GM12878 (cell line): ENCODE measurements around the gene DNAJB5.

ENCODE experiments used
- BCL11A ChIP-seq: IDR thresholded peaks from 2 replicates; pipeline ENCODE4 v1.6.1; 2011; ENCODE audit warnings: low read depth, low read length
- BRCA1 ChIP-seq: IDR thresholded peaks from 2 replicates; pipeline ENCODE4 v1.6.1; 2011; ENCODE audit warnings: low read depth, low read length, improper control_type of control experiment
- CREB1 ChIP-seq: IDR thresholded peaks from 2 replicates; pipeline ENCODE4 v1.6.1; 2012; ENCODE audit warnings: low read depth, mild to moderate bottlenecking, inconsistent platforms
- CTCF ChIP-seq, 3 experiments: IDR thresholded peaks in 2 of 3; conservative IDR thresholded peaks in 1 of 3; 2 replicates each; pipeline ENCODE4 v1.5.1; 2011; ENCODE audit warnings: low read depth in 3 of 3, low read length in 3 of 3, mild to moderate bottlenecking in 3 of 3, control low read depth in 2 of 3, moderate library complexity in 2 of 3, inconsistent platforms in 1 of 3, mixed read lengths in 1 of 3; ENCODE audit not compliant: control insufficient read depth in 2 of 3, insufficient read depth in 1 of 3; ENCODE audit errors: extremely low read depth in 1 of 3
- EP300 ChIP-seq, 2 experiments: fragments of 150-350 bp in 1 of 2; IDR thresholded peaks; 2 replicates each; pipeline ENCODE4 v1.6.1; 2011 to 2012; ENCODE audit warnings: low read depth in 2 of 2, low read length in 2 of 2, borderline replicate concordance in 1 of 2, improper control_type of control experiment in 1 of 2, inconsistent platforms in 1 of 2; ENCODE audit not compliant: control insufficient read depth in 1 of 2
- MYC ChIP-seq: IDR thresholded peaks from 2 replicates; pipeline ENCODE4 v1.6.1; 2011; ENCODE audit warnings: mild to moderate bottlenecking, low read length, moderate library complexity, inconsistent platforms; ENCODE audit not compliant: insufficient read depth, insufficient replicate concordance, insufficient read length, severe bottlenecking
- NRF1 ChIP-seq: conservative IDR thresholded peaks from 2 replicates; pipeline ENCODE4 v1.6.1; 2011; ENCODE audit warnings: mild to moderate bottlenecking, low read depth, low read length, improper control_type of control experiment
- POLR2A ChIP-seq: IDR thresholded peaks from 2 replicates; pipeline ENCODE4 v1.6.1; 2011; ENCODE audit warnings: low read depth, mild to moderate bottlenecking, low read length

- TF ChIP-seq EP300 (IDR thresholded peaks at IDR 0.05; ENCODE audit: borderline replicate concordance in 1 of 2, control insufficient read depth in 1 of 2, low read depth in 2 of 2, low read length in 2 of 2) (no peak), BRCA1 (no peak), CTCF (IDR thresholded peaks at IDR 0.05 in 2 of 3, conservative IDR thresholded peaks at IDR 0.05 in 1 of 3; ENCODE audit: control insufficient read depth in 2 of 3, extremely low read depth in 1 of 3, insufficient read depth in 1 of 3, low read depth in 3 of 3, low read length in 3 of 3) (no peak), CREB1 (no peak), POLR2A (no peak), BCL11A (no peak), MYC (no peak), NRF1 (no peak)
Observed at GRCh38 chr9:34962546-34962945, 27.0 kb upstream of the DNAJB5 start.
